GM18861 (cell line): ENCODE data around the gene STAC.

Source experiments
- ATAC-seq: cut with Tn5 transposase; IDR thresholded peaks from one replicate; pipeline ENCODE4 v1.9.1; 2021; ENCODE audit not compliant: unreplicated experiment

The STAC gene

GRCh38 chr3:36511791-36512486 lies 131.6 kb downstream of the STAC start:
- no peak for ATAC-seq

GRCh38 chr3:36512555-36512954 lies 132.3 kb downstream of the STAC start:
- no peak for ATAC-seq

GRCh38 chr3:36514171-36514570 lies 133.9 kb downstream of the STAC start:
- ATAC-seq, result no peak

GRCh38 chr3:36519682-36520081 lies 139.4 kb downstream of the STAC start:
- no peak for ATAC-seq

GRCh38 chr3:36520241-36521006 lies 140.1 kb downstream of the STAC start:
- ATAC-seq, result no peak

GRCh38 chr3:36521007-36521379 lies 140.7 kb downstream of the STAC start:
- ATAC-seq, result no peak

GRCh38 chr3:36524560-36524959 lies 144.3 kb downstream of the STAC start:
- no peak for ATAC-seq

- no peak for ATAC-seq
Observed at GRCh38 chr3:36525115-36525801, 145.0 kb downstream of the STAC start.

- no peak for ATAC-seq
Observed at GRCh38 chr3:36538136-36538749, 157.9 kb downstream of the STAC start.

- ATAC-seq, result no peak
Observed at GRCh38 chr3:36540888-36541518, 160.7 kb downstream of the STAC start.

- no peak for ATAC-seq
Observed at GRCh38 chr3:36542186-36542585, 161.9 kb downstream of the STAC start.

- ATAC-seq, result no peak
Observed at GRCh38 chr3:36543276-36543997, 163.1 kb downstream of the STAC start.

GRCh38 chr3:36546226-36546625 lies 165.9 kb downstream of the STAC start:
- ATAC-seq, result no peak

- no peak for ATAC-seq
Observed at GRCh38 chr3:36548712-36549111, 168.4 kb downstream of the STAC start.

GRCh38 chr3:36557021-36557707 lies 176.9 kb downstream of the STAC start:
- ATAC-seq, result peak; percentile 90

GRCh38 chr3:36557708-36558421 lies 177.6 kb downstream of the STAC start:
- ATAC-seq, result no peak

GRCh38 chr3:36558961-36559360 lies 178.7 kb downstream of the STAC start:
- ATAC-seq, result no peak

- no peak for ATAC-seq
Observed at GRCh38 chr3:36560685-36561084, 180.4 kb downstream of the STAC start.

GRCh38 chr3:36561601-36562000 lies 181.3 kb downstream of the STAC start:
- ATAC-seq, result no peak
